K562 (cell line): Measurements from ENCODE around the gene GCNA. TPM values are rescaled to one million over a fixed set of nuclear protein-coding genes. Genes with fewer than 3 reads are reported as not detected.

Source experiments
- ATAC-seq: fragments of 200-7000 bp; cut with Tn5 transposase; 3 replicates; pipeline ENCODE4 v1.9.1; 2020; ENCODE audit warnings: moderate library complexity
- BruUV-seq: library from RNA; stranded (reverse); fragments of 400-500 nt; replicated peaks from 2 replicates; lab custom pipeline; 2021; lab: Mats Ljungman, UMichigan
- CTCF ChIA-PET: fragments of 300-600 bp; formaldehyde crosslinking; extraction: SDS; loops from one replicate; lab custom pipeline; 2021; ENCODE audit warnings: low intra/inter-chr PET ratio; lab: Yijun Ruan, JAX
- POLR2A ChIA-PET: fragments of 300-600, 350-650 bp; sonication (Branson Sonifier 250); formaldehyde crosslinking; extraction: SDS; loops from one replicate; lab custom pipeline; 2021; ENCODE audit warnings: antibody characterized with exemption, inconsistent platforms; lab: Yijun Ruan, JAX
- DNase-seq, 4 experiments: peaks; one replicate each; pipeline versions ENCODE4 v3.0.0 to v3.0.0-alpha.2; 2011 to 2018; ENCODE audit warnings: low spot score in 3 of 4, mixed read lengths in 3 of 4; ENCODE audit errors: extremely low read depth in 1 of 4
- FAIRE-seq: peaks from 2 replicates; lab custom pipeline; 2011; peaks lifted over from hg19 to GRCh38; lab: Jason Lieb, UNC
- H2AFZ ChIP-seq: 2 replicates; pipeline ENCODE4 v1.6.0; 2011; ENCODE audit warnings: low read depth, low read length, control low read depth, inconsistent platforms
- H3K27ac ChIP-seq: fragments of 200-600 bp; 3 replicates; pipeline ENCODE4 v1.8.0; 2011; ENCODE audit warnings: low read depth, mild to moderate bottlenecking, control low read depth, inconsistent platforms, low read length, moderate library complexity, mixed read lengths; ENCODE audit errors: extremely low read depth
- H3K27me3 ChIP-seq, 2 experiments: fragments of 300-600 bp in 1 of 2; 2 replicates in 1 of 2; 3 replicates in 1 of 2; pipeline versions ENCODE4 v1.6.0 to v1.8.0; 2011; ENCODE audit warnings: inconsistent platforms in 2 of 2, low read length in 2 of 2, mild to moderate bottlenecking in 1 of 2, mixed read lengths in 1 of 2, moderate library complexity in 1 of 2; ENCODE audit not compliant: control insufficient read depth in 2 of 2, insufficient read depth in 2 of 2
- H3K36me3 ChIP-seq: fragments of 300-600 bp; 3 replicates; pipeline ENCODE4 v1.8.0; 2011; ENCODE audit warnings: mild to moderate bottlenecking, low read length, inconsistent platforms; ENCODE audit not compliant: control insufficient read depth, insufficient read depth
- H3K4me1 ChIP-seq, 2 experiments: fragments of 200-600 bp in 1 of 2; replicated peaks in 1 of 2; 2 replicates in 1 of 2; 3 replicates in 1 of 2; pipeline versions ENCODE4 v1.5.1 to v1.8.0; 2011; ENCODE audit warnings: inconsistent platforms in 2 of 2, low read length in 2 of 2, mild to moderate bottlenecking in 1 of 2, mixed read lengths in 1 of 2, moderate library complexity in 1 of 2; ENCODE audit not compliant: control insufficient read depth in 2 of 2, insufficient read depth in 2 of 2
- H3K4me2 ChIP-seq: 2 replicates; pipeline ENCODE4 v1.6.1; 2011; ENCODE audit warnings: low read length, control low read depth, inconsistent platforms, mixed read lengths; ENCODE audit not compliant: insufficient read depth
- H3K4me3 ChIP-seq: fragments of 200-600 bp; sonication (generic), shearing (Covaris generic); 2 replicates; pipeline ENCODE4 v1.5.1; 2016; ENCODE audit warnings: control low read depth, inconsistent platforms
- H3K79me2 ChIP-seq: fragments of 200-600 bp; 3 replicates; pipeline ENCODE4 v1.8.0; 2011; ENCODE audit warnings: low read length, inconsistent platforms; ENCODE audit not compliant: control insufficient read depth, insufficient read depth
- H3K9ac ChIP-seq, 2 experiments: 2 replicates each; pipeline versions ENCODE4 v1.6.0 to v1.6.1; 2011; ENCODE audit warnings: low read depth in 2 of 2, low read length in 2 of 2, control low read depth in 1 of 2, inconsistent platforms in 1 of 2, mild to moderate bottlenecking in 1 of 2, mixed read lengths in 1 of 2; ENCODE audit not compliant: insufficient read depth in 1 of 2
- H3K9me1 ChIP-seq: one replicate; pipeline ENCODE4 v1.6.0; 2011; ENCODE audit warnings: inconsistent platforms, mild to moderate bottlenecking, low read length, moderate library complexity; ENCODE audit not compliant: control insufficient read depth, insufficient read depth
- H3K9me3 ChIP-seq: replicated peaks from 2 replicates; pipeline ENCODE4 v1.5.1; 2011; ENCODE audit warnings: low read depth, low read length, inconsistent platforms; ENCODE audit not compliant: control insufficient read depth, insufficient read depth
- H4K20me1 ChIP-seq: replicated peaks from 2 replicates; pipeline ENCODE4 v1.6.1; 2011; ENCODE audit warnings: low read length, inconsistent platforms, mixed read lengths; ENCODE audit not compliant: control insufficient read depth, insufficient read depth
- CREB5 ChIP-seq: fragments of 250-450 bp; sonication (Bioruptor Pico); IDR thresholded peaks from 2 replicates; pipeline ENCODE4 v1.5.0; 2020; ENCODE audit warnings: mild to moderate bottlenecking
- MIER1 ChIP-seq: fragments of 450-650 bp; IDR thresholded peaks from 2 replicates; pipeline ENCODE4 v1.6.1; 2016; ENCODE audit warnings: antibody characterized with exemption, mild to moderate bottlenecking, low read depth
- PREB ChIP-seq: sonication (generic); formaldehyde crosslinking; IDR thresholded peaks from 2 replicates; pipeline ENCODE4 v1.8.1; 2023; ENCODE audit warnings: mild to moderate bottlenecking, missing genetic modification reagents
- SLC30A9 ChIP-seq: fragments of 250-450 bp; sonication (Bioruptor Pico); IDR thresholded peaks from 2 replicates; pipeline ENCODE4 v1.8.0; 2022; ENCODE audit warnings: mild to moderate bottlenecking, moderate library complexity
- ZNF146 ChIP-seq: IDR thresholded peaks from one replicate; pipeline ENCODE4 v1.6.1; 2018; ENCODE audit warnings: missing compliant biosample characterization; ENCODE audit not compliant: unreplicated experiment
- WGBS: fragments of 100-300 bp; shearing (Covaris generic); methylation state at CpG from one replicate; pipeline ENCODE4 v1.1.6; 2016; ENCODE audit warnings: low coverage, mixed read lengths; ENCODE audit not compliant: insufficient coverage; ENCODE audit errors: missing lambda C conversion rate; 5-methylcytosine and 5-hydroxymethylcytosine counted together
- in situ Hi-C: fragments of 300-500 bp; cut with MboI; formaldehyde crosslinking; loops from 4 replicates; pipeline ENCODE4 v1.15.0; 2018; ENCODE audit warnings: inconsistent platforms, mixed read lengths
- intact Hi-C: fragments of 100-400 bp; cut with micrococcal nuclease; formaldehyde crosslinking; loops from 2 replicates; pipeline ENCODE4 v1.14.2; 2022
- polyA plus RNA-seq, 8 experiments: library from polyadenylated mRNA; depleted of rRNA in 4 of 8; stranded (reverse) in 5 of 8; unstranded in 3 of 8; fragments of >200 nt; fragmentation: Nextera tagmentation in 2 of 8; fragmentation: Illumina TruSeq in 1 of 8; extraction: Ambion mirVana in 2 of 8; extraction: Trizol in 1 of 8; gene quantifications; 2 replicates each; pipeline versions ENCODE4 v1.2.1 to v1.2.3, GENCODE V29; 2011 to 2014; ENCODE audit warnings: inconsistent platforms in 1 of 8, missing spikeins in 1 of 8
- total RNA-seq, 7 experiments: library from RNA; depleted of rRNA in 6 of 7; stranded (reverse); fragments of >200 nt in 6 of 7; fragmentation: Illumina TruSeq in 2 of 7; extraction: Trizol in 2 of 7; gene quantifications; 2 replicates each; pipeline versions ENCODE4 v1.2.1 to v1.2.3, GENCODE V29; 2011 to 2021; ENCODE audit warnings: low replicate concordance in 1 of 7

GCNA gene
- total and polyA plus RNA-seq, 9 of the 15 experiments (the other 6 are each of a cell fraction or from before 2014, with no cell fraction given): 0.27 to 1.5 (median 0.86) TPM

- ATAC-seq (no peak), DNase-seq (no peak), FAIRE-seq (no peak)
- no peak overlapping the region for H3K27ac ChIP-seq
- H3K36me3 ChIP-seq: 0 out of 3 replicates have a peak, but pooled peaks cover 1% of the 10 kb centered on the region
- TF ChIP-seq SLC30A9 (CRISPR knock-in tag): no peak
- TF ChIP-seq PREB (CRISPR knock-in tag): no peak
- no peak for TF ChIP-seq ZNF146 (CRISPR knock-in tag)
- TF ChIP-seq CREB5 (CRISPR knock-in tag): no peak
- TF ChIP-seq MIER1: no peak
- ChIA-PET CTCF (no interaction called here), POLR2A (no interaction called here)
- H3K9ac ChIP-seq: no peak overlapping the region
- in situ Hi-C loops: no loop called here
- no peaks in the 10 kb centered on the region for H4K20me1 ChIP-seq
- no peaks in the 10 kb centered on the region for H3K79me2 ChIP-seq
- H3K27me3 ChIP-seq: peaks cover 0 to 16% of the 10 kb centered on the region in 2 experiments; a peak in 3 of 5 replicates
- no peaks in the 10 kb centered on the region for H3K9me3 ChIP-seq
- WGBS: 45% methylated on average over 6 of the region's 10 CpGs
- peaks cover 0 to 18% of the 10 kb centered on the region in 2 experiments; a peak in 2 of 5 replicates for H3K4me1 ChIP-seq
- H3K9me1 ChIP-seq: no peaks in the 10 kb centered on the region
- no peak overlapping the region for H3K4me2 ChIP-seq
- intact Hi-C loops: no loop called here
- no TSS peak for BruUV-seq
- H2AFZ ChIP-seq: no peak overlapping the region
- no peak overlapping the region for H3K4me3 ChIP-seq
Observed at GRCh38 chrX:71615954-71616353, 37.7 kb downstream of the GCNA start.
